PC-9 (cell line): ENCODE results near the gene ZNF407. TPM values are rescaled to one million over a fixed set of nuclear protein-coding genes. Genes with fewer than 3 reads are reported as not detected.

Source experiments
- BruUV-seq: library from RNA; stranded (reverse); fragments of 400-500 nt; replicated peaks from 2 replicates; lab custom pipeline; 2021; lab: Mats Ljungman, UMichigan
- CTCF ChIA-PET: fragments of 300-600 bp; sonication (Branson Sonifier 250); formaldehyde crosslinking; loops from one replicate; lab custom pipeline; 2022; ENCODE audit warnings: antibody characterized with exemption; lab: Charles Lee
- POLR2A ChIA-PET: fragments of 300-600 bp; sonication (Branson Sonifier 250); formaldehyde crosslinking; loops from one replicate; lab custom pipeline; 2022; ENCODE audit warnings: antibody characterized with exemption; ENCODE audit not compliant: unreplicated experiment; lab: Charles Lee
- DNase-seq, 2 experiments: peaks; one replicate each; pipeline versions ENCODE4 v3.0.0 to v3.0.0-alpha.2; 2015 to 2022; ENCODE audit warnings: mixed read lengths in 1 of 2
- H2AFZ ChIP-seq: fragments of 200-600 bp; sonication (generic); 2 replicates; pipeline ENCODE4 v1.8.1; 2017; ENCODE audit warnings: antibody characterized with exemption
- H3F3A ChIP-seq: fragments of 200-600 bp; sonication (generic); 2 replicates; pipeline ENCODE4 v1.8.1; 2017; ENCODE audit warnings: antibody characterized with exemption, mild to moderate bottlenecking, low read depth; ENCODE audit not compliant: insufficient read depth
- H3K27ac ChIP-seq: fragments of 200-600 bp; sonication (generic); 2 replicates; pipeline ENCODE4 v1.6.1; 2016; ENCODE audit warnings: mixed run types
- H3K27me3 ChIP-seq: fragments of 200-600 bp; sonication (generic); 2 replicates; pipeline ENCODE4 v1.6.1; 2016; ENCODE audit warnings: low read depth, mixed run types; ENCODE audit not compliant: insufficient read depth
- H3K36me3 ChIP-seq: fragments of 200-600 bp; sonication (generic); 2 replicates; pipeline ENCODE4 v1.6.1; 2016; ENCODE audit warnings: low read depth, mixed run types
- H3K4me1 ChIP-seq: fragments of 200-600 bp; sonication (generic); replicated peaks from 2 replicates; pipeline ENCODE4 v1.6.1; 2016; ENCODE audit warnings: mixed run types; ENCODE audit not compliant: insufficient read depth
- H3K4me2 ChIP-seq: fragments of 200-600 bp; sonication (generic); 2 replicates; pipeline ENCODE4 v1.6.1; 2017; ENCODE audit warnings: mixed run types
- H3K4me3 ChIP-seq: fragments of 200-600 bp; sonication (generic); 2 replicates; pipeline ENCODE4 v1.6.1; 2016; ENCODE audit warnings: mixed run types
- H3K79me2 ChIP-seq: fragments of 200-600 bp; sonication (generic); 2 replicates; pipeline ENCODE4 v1.6.1; 2017; ENCODE audit warnings: low read depth, mixed run types
- H3K9me2 ChIP-seq: fragments of 200-600 bp; sonication (generic); 2 replicates; pipeline ENCODE4 v1.8.1; 2017; ENCODE audit warnings: mild to moderate bottlenecking; ENCODE audit not compliant: insufficient read depth
- H3K9me3 ChIP-seq: fragments of 200-600 bp; sonication (generic); 2 replicates; pipeline ENCODE4 v1.8.1; 2016; ENCODE audit warnings: low read depth; ENCODE audit not compliant: insufficient read depth
- H4K20me1 ChIP-seq: fragments of 200-600 bp; sonication (generic); 2 replicates; pipeline ENCODE4 v1.8.1; 2017; ENCODE audit not compliant: insufficient read depth
- EZH2 ChIP-seq: fragments of 200-600 bp; sonication (generic); IDR thresholded peaks from 2 replicates; pipeline ENCODE4 v1.8.0; 2017; ENCODE audit warnings: antibody characterized with exemption, low read depth
- intact Hi-C: fragments of 100-400 bp; cut with micrococcal nuclease; formaldehyde crosslinking; loops from one replicate; pipeline ENCODE4 v1.10.0; 2022; ENCODE audit not compliant: unreplicated experiment
- total RNA-seq: library from RNA; stranded (reverse); gene quantifications from 2 replicates; pipeline ENCODE4 v1.2.3, GENCODE V29; 2021
- TF ChIP-seq, protein P1 (sequence below): fragments of 200-600 bp; sonication (generic); conservative IDR thresholded peaks from 2 replicates; pipeline ENCODE4 v1.6.1; 2017; ENCODE audit warnings: mixed run types, antibody characterized with exemption, mild to moderate bottlenecking, moderate library complexity

ZNF407 gene
- total RNA-seq, 1 experiment from 2014 or later: 13.4 TPM

DNA sequence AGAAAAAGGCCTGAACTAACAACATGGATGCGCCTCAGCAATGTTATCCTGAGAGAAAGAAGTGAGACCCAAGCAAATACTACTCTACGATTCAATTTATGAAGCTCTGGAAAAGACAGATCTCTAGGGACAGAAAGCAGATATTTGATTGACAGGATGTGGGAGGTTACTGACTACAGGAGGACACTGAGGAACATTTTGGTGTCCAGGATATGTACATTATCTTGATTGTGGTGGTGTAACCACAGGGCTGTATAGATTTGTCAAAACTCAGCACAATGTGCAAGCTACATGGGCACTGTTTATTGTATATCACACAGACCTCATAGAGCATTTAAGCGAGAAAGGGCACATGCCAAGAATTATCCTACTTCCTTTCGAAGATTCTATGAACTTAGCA, 391.5 kb downstream of the ZNF407 start:
- BruUV-seq: no TSS peak
- no peak overlapping the region for H3K4me2 ChIP-seq
- H3K27me3 ChIP-seq: no peaks in the 10 kb centered on the region
- no peak overlapping the region for H2AFZ ChIP-seq
- H4K20me1 ChIP-seq: no peaks in the 10 kb centered on the region
- ChIA-PET POLR2A (no interaction called here), CTCF (no interaction called here)
- intact Hi-C loops: no loop called here
- no peaks in the 10 kb centered on the region for H3K9me2 ChIP-seq
- no peaks in the 10 kb centered on the region for H3K4me1 ChIP-seq
- H3K9me3 ChIP-seq: no peaks in the 10 kb centered on the region
- no peaks in the 10 kb centered on the region for H3K79me2 ChIP-seq
- no peak overlapping the region for H3K4me3 ChIP-seq
- no peaks in the 10 kb centered on the region for H3K36me3 ChIP-seq
- H3K27ac ChIP-seq: no peak overlapping the region
- DNase-seq: no peak
- TF ChIP-seq, protein P1, sequence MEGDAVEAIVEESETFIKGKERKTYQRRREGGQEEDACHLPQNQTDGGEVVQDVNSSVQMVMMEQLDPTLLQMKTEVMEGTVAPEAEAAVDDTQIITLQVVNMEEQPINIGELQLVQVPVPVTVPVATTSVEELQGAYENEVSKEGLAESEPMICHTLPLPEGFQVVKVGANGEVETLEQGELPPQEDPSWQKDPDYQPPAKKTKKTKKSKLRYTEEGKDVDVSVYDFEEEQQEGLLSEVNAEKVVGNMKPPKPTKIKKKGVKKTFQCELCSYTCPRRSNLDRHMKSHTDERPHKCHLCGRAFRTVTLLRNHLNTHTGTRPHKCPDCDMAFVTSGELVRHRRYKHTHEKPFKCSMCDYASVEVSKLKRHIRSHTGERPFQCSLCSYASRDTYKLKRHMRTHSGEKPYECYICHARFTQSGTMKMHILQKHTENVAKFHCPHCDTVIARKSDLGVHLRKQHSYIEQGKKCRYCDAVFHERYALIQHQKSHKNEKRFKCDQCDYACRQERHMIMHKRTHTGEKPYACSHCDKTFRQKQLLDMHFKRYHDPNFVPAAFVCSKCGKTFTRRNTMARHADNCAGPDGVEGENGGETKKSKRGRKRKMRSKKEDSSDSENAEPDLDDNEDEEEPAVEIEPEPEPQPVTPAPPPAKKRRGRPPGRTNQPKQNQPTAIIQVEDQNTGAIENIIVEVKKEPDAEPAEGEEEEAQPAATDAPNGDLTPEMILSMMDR: no peak
- TF ChIP-seq EZH2: no peak
- no peaks in the 10 kb centered on the region for H3F3A ChIP-seq

- intact Hi-C loops: no loop called here
- Histone ChIP-seq H3K4me2 (no peak overlapping the region), H3K4me1 (peaks cover 11% of the 10 kb centered on the region), H3F3A (no peaks in the 10 kb centered on the region), H3K79me2 (no peaks in the 10 kb centered on the region), H4K20me1 (no peaks in the 10 kb centered on the region), H3K27me3 (no peaks in the 10 kb centered on the region), H3K4me3 (no peak overlapping the region), H2AFZ (no peak overlapping the region), H3K9me3 (no peaks in the 10 kb centered on the region), H3K9me2 (no peaks in the 10 kb centered on the region), H3K27ac (no peak overlapping the region), H3K36me3 (no peaks in the 10 kb centered on the region)
- DNase-seq: no peak
- BruUV-seq: no TSS peak
- ChIA-PET CTCF (no interaction called here), POLR2A (no interaction called here)
- TF ChIP-seq, protein P1: no peak
- TF ChIP-seq EZH2: no peak
These were observed 393.0 kb downstream of the ZNF407 start for GRCh38 chr18:74990563-74991081.

- no peaks in the 10 kb centered on the region for H3K9me3 ChIP-seq
- peaks cover 11% of the 10 kb centered on the region for H3K4me1 ChIP-seq
- peak; percentile 13 to 73 for DNase-seq
- no peaks in the 10 kb centered on the region for H4K20me1 ChIP-seq
- H3K9me2 ChIP-seq: no peaks in the 10 kb centered on the region
- TF ChIP-seq, protein P1: no peak
- TF ChIP-seq EZH2: no peak
- H3K27me3 ChIP-seq: no peaks in the 10 kb centered on the region
- no peaks in the 10 kb centered on the region for H3K36me3 ChIP-seq
- H3K4me2 ChIP-seq: peak overlapping the region; percentile 34
- no peaks in the 10 kb centered on the region for H3K79me2 ChIP-seq
- H3K27ac ChIP-seq: no peak overlapping the region
- CTCF ChIA-PET: no interaction called here
- POLR2A ChIA-PET: no interaction called here
- no peaks in the 10 kb centered on the region for H3F3A ChIP-seq
- no peak overlapping the region for H3K4me3 ChIP-seq
- intact Hi-C loops: no loop called here
- no TSS peak for BruUV-seq
- no peak overlapping the region for H2AFZ ChIP-seq
These were observed 397.1 kb downstream of the ZNF407 start for GRCh38 chr18:74994502-74995418.
